ENCODE measurements around the gene SPATA31C2. TPM values are rescaled to one million over a fixed set of nuclear protein-coding genes. Genes with fewer than 3 reads are reported as not detected.
A peak's percentile ranks its signal among the peaks of the same experiment; 100 is the strongest.
"Not testable (repeated sequence)": the region's sequence is repeated elsewhere in the genome, so short reads cannot be mapped to it uniquely, and the experiment has no call there.

The SPATA31C2 gene
- total RNA-seq, 4 donors from 2014 or later: not detected

DNA sequence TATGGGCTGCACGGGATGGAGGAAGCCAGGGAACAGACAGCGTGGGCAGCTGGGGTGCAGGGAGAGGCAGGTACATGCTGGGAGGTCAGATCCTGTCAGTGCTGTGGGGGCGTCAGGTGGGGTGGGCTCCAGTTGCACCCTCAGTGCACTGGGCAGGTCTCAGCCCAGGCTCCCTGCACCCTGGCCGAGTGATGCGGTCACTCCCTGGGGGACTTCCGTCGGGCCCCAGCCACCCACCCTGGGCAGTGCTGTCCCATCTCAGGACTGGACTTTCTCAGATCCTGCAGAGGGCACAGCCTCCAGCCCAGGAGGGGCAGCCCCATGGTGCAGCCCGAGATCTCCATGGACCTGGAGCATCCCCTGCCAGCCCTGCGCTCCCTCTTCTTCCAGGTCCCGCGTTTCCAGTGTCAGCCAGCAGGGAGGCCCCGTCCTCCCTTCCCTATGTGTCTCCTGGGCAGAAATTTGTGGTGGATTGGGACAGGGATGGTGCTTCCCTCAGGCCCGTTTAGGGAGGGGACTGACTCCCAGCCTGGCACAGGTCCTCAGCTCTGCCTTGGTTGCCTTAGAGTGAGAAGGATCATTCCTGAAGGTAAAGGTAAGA lies 10.5 kb downstream of the SPATA31C2 start:
- H3K27ac ChIP-seq (replicated peaks in 1 of 4); H3K27me3 ChIP-seq; H3K4me3 ChIP-seq; intact Hi-C loops (cut with DNase I); H3K4me1 ChIP-seq; DNase-seq (ENCODE audit: extremely low spot score); H3K9me3 ChIP-seq; H3K36me3 ChIP-seq: not testable (repeated sequence)
- WGBS: 100% methylated on average over 2 of the region's 13 CpGs

GRCh38 chr9:88123413-88123812 lies 14.9 kb downstream of the SPATA31C2 start:
- DNase-seq (ENCODE audit: extremely low spot score); H3K4me3 ChIP-seq; H3K27me3 ChIP-seq; H3K36me3 ChIP-seq; H3K27ac ChIP-seq (replicated peaks in 1 of 4); H3K9me3 ChIP-seq; H3K4me1 ChIP-seq; intact Hi-C loops (cut with DNase I): not testable (repeated sequence)

GRCh38 chr9:88118121-88118520 lies 20.2 kb downstream of the SPATA31C2 start:
- WGBS: 85% methylated on average over 5 of the region's 5 CpGs
- H3K9me3 ChIP-seq; H3K27me3 ChIP-seq; H3K4me3 ChIP-seq; H3K4me1 ChIP-seq; H3K27ac ChIP-seq (replicated peaks in 1 of 4); intact Hi-C loops (cut with DNase I); H3K36me3 ChIP-seq: not testable (repeated sequence)
- peak; percentile 24 for DNase-seq (ENCODE audit: extremely low spot score)

- H3K9me3 ChIP-seq; H3K4me3 ChIP-seq; H3K27me3 ChIP-seq; H3K27ac ChIP-seq (replicated peaks in 1 of 4); H3K4me1 ChIP-seq; H3K36me3 ChIP-seq; intact Hi-C loops (cut with DNase I); DNase-seq (ENCODE audit: extremely low spot score): not testable (repeated sequence)
- 100% methylated on average over 1 of the region's 13 CpGs for WGBS
Observed at GRCh38 chr9:88114968-88115612, 23.2 kb downstream of the SPATA31C2 start.

- DNase-seq (ENCODE audit: extremely low spot score); H3K36me3 ChIP-seq; H3K9me3 ChIP-seq; H3K4me1 ChIP-seq; H3K4me3 ChIP-seq; H3K27me3 ChIP-seq; H3K27ac ChIP-seq (replicated peaks in 1 of 4); intact Hi-C loops (cut with DNase I): not testable (repeated sequence)
- 88% methylated on average over 6 of the region's 17 CpGs for WGBS
Observed at GRCh38 chr9:88114283-88114967, 23.9 kb downstream of the SPATA31C2 start.

DNA sequence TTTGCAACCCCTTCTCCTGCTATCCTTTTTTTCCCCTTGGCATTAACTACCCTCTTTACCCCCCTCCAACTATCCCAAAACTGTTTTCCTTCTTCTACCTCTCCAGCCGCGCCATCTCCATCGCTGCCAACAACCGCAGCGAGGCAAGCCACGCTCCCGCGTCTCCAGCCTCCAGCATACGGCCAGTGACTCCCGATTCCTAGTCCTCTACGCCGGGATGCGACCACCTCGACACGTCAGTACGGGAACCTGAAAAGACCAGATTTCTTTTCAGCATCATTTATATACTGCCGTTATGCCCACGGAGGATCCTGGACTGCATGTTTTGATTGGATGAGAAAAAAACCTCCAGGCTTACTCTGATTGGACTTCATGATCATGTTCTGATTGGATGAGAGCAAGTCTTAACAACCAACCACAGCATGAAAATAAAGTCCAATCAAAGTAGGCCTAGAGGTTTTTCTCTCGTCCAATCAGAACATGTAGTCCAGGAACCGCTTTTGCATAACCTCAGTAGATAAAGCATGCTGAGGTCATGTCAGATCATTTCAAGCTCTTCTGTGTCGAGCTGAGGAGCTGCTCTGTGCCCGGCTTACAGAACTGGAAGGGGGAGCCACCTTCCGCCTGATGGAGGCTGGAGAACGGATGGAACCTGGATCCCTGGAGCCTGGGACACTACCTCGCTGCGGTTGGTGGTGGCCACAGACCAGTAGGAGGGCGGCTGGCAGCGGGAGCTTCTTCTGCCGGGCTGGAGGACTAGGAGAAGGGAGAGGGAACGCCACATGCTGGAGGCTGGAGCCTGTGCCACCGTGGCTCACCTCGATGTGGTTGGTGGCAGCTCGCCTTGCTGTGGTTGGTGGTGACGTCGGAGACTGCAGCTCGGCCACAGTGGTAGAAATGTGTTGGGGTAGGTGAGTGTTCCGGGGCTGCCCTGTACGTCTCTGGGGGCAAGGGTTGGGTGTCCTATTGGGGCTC lies 24.8 kb downstream of the SPATA31C2 start:
- H3K4me3 ChIP-seq; H3K4me1 ChIP-seq; intact Hi-C loops (cut with DNase I); DNase-seq (ENCODE audit: extremely low spot score); H3K9me3 ChIP-seq; H3K27me3 ChIP-seq; H3K27ac ChIP-seq (replicated peaks in 1 of 4); H3K36me3 ChIP-seq: not testable (repeated sequence)
- 87% methylated on average over 25 of the region's 38 CpGs for WGBS

DNA sequence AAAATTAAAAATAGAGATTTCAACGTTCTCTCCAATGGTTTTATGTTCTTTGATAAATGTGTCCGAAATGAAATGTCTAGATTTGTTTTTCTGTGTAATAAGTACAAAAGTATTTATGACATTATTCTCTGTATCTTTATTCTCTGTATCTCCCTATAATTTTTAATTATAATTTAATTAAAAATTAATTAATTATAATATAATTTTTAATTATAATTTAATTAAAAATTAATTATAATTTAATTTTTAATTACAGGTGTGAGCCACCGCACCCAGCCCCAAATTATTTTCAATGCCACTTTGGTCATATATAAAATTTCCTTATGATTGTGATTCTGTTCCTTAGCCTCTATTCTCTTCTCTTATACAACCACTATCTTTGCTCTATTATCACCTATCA lies 28.2 kb downstream of the SPATA31C2 start:
- WGBS: 91% methylated on average over 3 of the region's 3 CpGs
- H3K9me3 ChIP-seq: no peaks in the 10 kb centered on the region
- TF ChIP-seq POLR2A (IDR thresholded peaks at IDR 0.05; ENCODE audit: low read depth): no peak
- TF ChIP-seq, protein P1, sequence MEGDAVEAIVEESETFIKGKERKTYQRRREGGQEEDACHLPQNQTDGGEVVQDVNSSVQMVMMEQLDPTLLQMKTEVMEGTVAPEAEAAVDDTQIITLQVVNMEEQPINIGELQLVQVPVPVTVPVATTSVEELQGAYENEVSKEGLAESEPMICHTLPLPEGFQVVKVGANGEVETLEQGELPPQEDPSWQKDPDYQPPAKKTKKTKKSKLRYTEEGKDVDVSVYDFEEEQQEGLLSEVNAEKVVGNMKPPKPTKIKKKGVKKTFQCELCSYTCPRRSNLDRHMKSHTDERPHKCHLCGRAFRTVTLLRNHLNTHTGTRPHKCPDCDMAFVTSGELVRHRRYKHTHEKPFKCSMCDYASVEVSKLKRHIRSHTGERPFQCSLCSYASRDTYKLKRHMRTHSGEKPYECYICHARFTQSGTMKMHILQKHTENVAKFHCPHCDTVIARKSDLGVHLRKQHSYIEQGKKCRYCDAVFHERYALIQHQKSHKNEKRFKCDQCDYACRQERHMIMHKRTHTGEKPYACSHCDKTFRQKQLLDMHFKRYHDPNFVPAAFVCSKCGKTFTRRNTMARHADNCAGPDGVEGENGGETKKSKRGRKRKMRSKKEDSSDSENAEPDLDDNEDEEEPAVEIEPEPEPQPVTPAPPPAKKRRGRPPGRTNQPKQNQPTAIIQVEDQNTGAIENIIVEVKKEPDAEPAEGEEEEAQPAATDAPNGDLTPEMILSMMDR (IDR thresholded peaks at IDR 0.05): no peak
- TF ChIP-seq EP300 (IDR thresholded peaks at IDR 0.05): no peak
- no peak for TF ChIP-seq POLR2AphosphoS5 (IDR thresholded peaks at IDR 0.05)
- H3K4me3 ChIP-seq: no peak overlapping the region
- H3K27me3 ChIP-seq: peaks cover 0 to 10% (median 0%) of the 10 kb centered on the region in 4 donors
- no peak overlapping the region for H3K27ac ChIP-seq (replicated peaks in 1 of 4)
- H3K36me3 ChIP-seq: no peaks in the 10 kb centered on the region
- intact Hi-C loops (cut with DNase I): no loop called here
- no peak for DNase-seq (ENCODE audit: extremely low spot score)
- H3K4me1 ChIP-seq: no peaks in the 10 kb centered on the region

Measured in esophagus muscularis mucosa (tissue), 4 donors.